Right cardiac atrium (tissue), 5 donors: Measurements from ENCODE around the gene CEP164. TPM values are rescaled to one million over a fixed set of nuclear protein-coding genes. Genes with fewer than 3 reads are reported as not detected.
A peak's percentile ranks its signal among the peaks of the same experiment; 100 is the strongest.

Experiments
- ATAC-seq, 2 donors: fragments of 200-7000 bp; cut with Tn5 transposase; one replicate each; pipeline versions ENCODE4 v1.8.0 to v1.9.1; 2020; ENCODE audit warnings: moderate library complexity in 2 of 2, mild to moderate bottlenecking in 1 of 2
- DNase-seq, 3 donors: peaks; one replicate each; pipeline ENCODE4 v3.0.0-alpha.2; 2020
- H3K27ac ChIP-seq: one replicate; pipeline ENCODE4 v1.5.1; 2013; ENCODE audit warnings: mild to moderate bottlenecking, low read length, control low read depth, moderate library complexity
- H3K27me3 ChIP-seq: one replicate; pipeline ENCODE4 v1.6.1; 2013; ENCODE audit not compliant: control insufficient read depth, insufficient read depth
- H3K4me1 ChIP-seq: one replicate; pipeline ENCODE4 v1.6.1; 2013; ENCODE audit warnings: low read length; ENCODE audit not compliant: control insufficient read depth, insufficient read depth
- H3K4me3 ChIP-seq: one replicate; pipeline ENCODE4 v1.5.1; 2013; ENCODE audit warnings: low read length, control low read depth
- H3K9me3 ChIP-seq: one replicate; pipeline ENCODE4 v1.6.1; 2013; ENCODE audit warnings: low read length; ENCODE audit not compliant: control insufficient read depth
- WGBS: extraction: QIAGEN DNeasy Blood & Tissue Kit; methylation state at CpG from one replicate; pipeline ENCODE4 v1.1.7; 2013; 5-methylcytosine and 5-hydroxymethylcytosine counted together
- intact Hi-C, 4 donors: fragments of 100-400 bp; cut with DNase I; formaldehyde crosslinking; loops; one replicate each; pipeline versions ENCODE4 v1.11.0 to v1.14.0; 2022 to 2023
- polyA plus RNA-seq: library from polyadenylated mRNA; stranded (reverse); fragments of 200-250 nt; gene quantifications from one replicate; pipeline ENCODE4 v1.2.3, GENCODE V29; 2013
- total RNA-seq, 4 donors: library from RNA; stranded (reverse); fragmentation: NEBNext Ultra II Directional; extraction: Animal tissue kit (Norgen Biotek cat#: 25700); gene quantifications; one replicate each; pipeline ENCODE4 v1.2.1, GENCODE V29; 2021
- donor health status: healthy with polysubstance abuse.
- donor health status: DM: no; HTN: yes; CAD: no.
- donor health status: DM: no; HTN: no; CAD: no.
- donor health status: DM: no; HTN: yes; CAD: no; lungs with severe emphysema.
- donor health status: DM: yes; HTN: yes; CAD: no.

CEP164 gene
- total and polyA plus RNA-seq, 5 donors = 7.9 to 10.6 (median 9.0) TPM

DNA sequence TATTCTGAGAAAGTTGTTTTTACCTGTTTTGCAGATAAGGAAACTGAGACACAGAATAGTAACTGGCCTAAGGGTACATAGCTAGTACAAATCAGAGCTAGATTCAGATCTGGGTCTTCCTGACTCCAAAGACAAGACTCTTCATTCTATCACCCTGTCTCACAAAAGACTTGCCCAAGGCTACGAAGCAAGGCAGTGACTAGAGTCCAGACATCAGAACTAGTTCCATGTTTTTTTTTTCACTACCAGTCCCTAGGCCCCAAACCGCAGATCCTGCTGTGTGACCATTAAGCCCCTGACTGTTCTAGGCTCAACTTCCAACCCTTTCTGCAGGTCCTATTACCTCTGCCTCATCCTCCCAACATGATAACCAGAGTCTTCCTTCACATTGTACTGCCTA is 35.0 kb upstream of the CEP164 start:
- no peaks in the 10 kb centered on the region for H3K4me1 ChIP-seq
- WGBS = 91% methylated on average over 2 of the region's 2 CpGs
- no peak overlapping the region for H3K27ac ChIP-seq
- no peak for DNase-seq
- no peak for ATAC-seq
- no peak overlapping the region for H3K4me3 ChIP-seq
- H3K9me3 ChIP-seq = no peaks in the 10 kb centered on the region
- no peaks in the 10 kb centered on the region for H3K27me3 ChIP-seq
- intact Hi-C loops = no loop called here

DNA sequence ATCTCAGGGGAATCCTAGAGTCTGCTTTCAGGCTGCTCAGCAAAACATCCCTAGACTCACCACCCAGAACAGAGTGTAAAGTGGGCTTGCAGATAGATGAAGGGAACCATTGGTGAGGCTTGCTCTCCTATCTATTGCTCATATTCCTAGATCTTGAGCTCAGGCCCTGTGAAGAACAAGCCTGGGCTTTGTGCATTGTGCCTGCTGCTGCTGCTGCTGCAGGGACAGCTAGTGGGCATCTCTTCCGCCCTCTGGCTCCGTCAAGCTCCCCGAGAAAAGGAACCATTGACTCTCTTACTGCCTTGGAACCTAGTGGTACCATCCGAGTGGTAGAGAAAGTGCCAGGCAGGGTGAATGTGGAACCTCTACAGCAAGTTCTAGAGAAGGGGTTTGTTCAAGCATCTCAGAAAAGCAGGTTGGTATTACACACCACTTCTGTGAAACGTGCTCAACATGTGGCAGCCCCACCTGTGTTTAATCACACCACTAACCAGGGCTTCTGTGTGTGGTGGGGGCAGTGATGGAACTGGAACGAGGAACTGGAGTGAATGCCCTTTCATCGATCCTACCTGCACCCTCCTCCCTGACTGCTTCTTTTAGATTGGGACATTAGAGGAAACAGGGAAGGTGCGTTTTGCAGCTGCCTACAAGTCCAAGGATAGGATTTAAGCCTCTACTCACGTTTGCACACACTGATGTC is 32.1 kb upstream of the CEP164 start:
- intact Hi-C loops = no loop called here
- no peak for ATAC-seq
- no peak overlapping the region for H3K27ac ChIP-seq
- H3K27me3 ChIP-seq = no peaks in the 10 kb centered on the region
- 82% methylated on average over 9 of the region's 9 CpGs for whole genome bisulfite sequencing
- no peaks in the 10 kb centered on the region for H3K9me3 ChIP-seq
- no peaks in the 10 kb centered on the region for H3K4me1 ChIP-seq
- DNase-seq = no peak
- H3K4me3 ChIP-seq = no peak overlapping the region

DNA sequence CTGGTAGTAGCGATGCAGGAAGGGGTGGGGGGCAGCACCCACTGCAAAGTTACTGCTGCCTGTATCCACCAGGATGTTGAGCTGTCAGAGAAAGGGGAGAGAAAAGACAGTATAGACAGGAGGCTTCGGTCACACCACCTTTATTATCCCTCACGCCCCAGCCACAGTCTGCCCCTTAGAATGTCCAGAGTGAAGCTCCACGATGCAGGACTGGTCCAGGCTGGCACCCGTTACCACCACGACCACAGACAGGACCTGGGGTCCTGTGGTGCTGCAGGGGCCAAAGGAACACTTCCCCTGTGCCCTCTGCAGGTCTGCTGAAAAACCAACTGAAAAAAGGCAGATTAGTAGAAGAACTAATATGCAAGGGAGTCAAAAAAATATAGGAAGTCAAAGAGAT is 30.8 kb upstream of the CEP164 start:
- no peak overlapping the region for H3K27ac ChIP-seq

DNA sequence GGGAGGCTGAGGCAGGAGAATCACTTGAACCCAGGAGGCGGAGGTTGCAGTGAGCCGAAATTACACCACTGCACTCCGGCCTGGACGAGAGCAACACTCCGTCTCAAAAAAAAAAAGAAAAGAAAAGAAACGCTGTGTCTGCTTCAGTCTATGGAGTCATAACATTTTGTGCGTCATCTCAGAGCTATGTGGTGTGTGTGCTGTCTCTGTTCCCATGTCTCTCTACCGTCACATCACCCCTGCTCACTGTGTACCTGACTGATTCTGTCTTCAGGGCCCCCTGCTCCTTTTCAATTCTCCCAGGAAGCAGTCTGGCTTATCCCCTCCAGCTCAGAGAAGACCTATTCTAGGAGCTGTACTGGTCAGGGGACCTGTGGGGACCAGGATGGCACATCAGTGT is 29.5 kb upstream of the CEP164 start:
- 95% methylated on average over 8 of the region's 8 CpGs for WGBS
- no peak overlapping the region for H3K27ac ChIP-seq
- H3K4me1 ChIP-seq = no peaks in the 10 kb centered on the region
- DNase-seq (no peak), ATAC-seq (no peak)
- no peak overlapping the region for H3K4me3 ChIP-seq
- no peaks in the 10 kb centered on the region for H3K9me3 ChIP-seq
- no peaks in the 10 kb centered on the region for H3K27me3 ChIP-seq
- intact Hi-C loops = no loop called here

More for the DNA sequence above, 30.8 kb upstream of the CEP164 start:
- ATAC-seq = no peak
- 90% methylated on average over 6 of the region's 6 CpGs for WGBS
- H3K4me1 ChIP-seq = no peaks in the 10 kb centered on the region
- DNase-seq = no peak
- H3K9me3 ChIP-seq = no peaks in the 10 kb centered on the region
- intact Hi-C loops = no loop called here
- H3K4me3 ChIP-seq = no peak overlapping the region
- no peaks in the 10 kb centered on the region for H3K27me3 ChIP-seq

DNA sequence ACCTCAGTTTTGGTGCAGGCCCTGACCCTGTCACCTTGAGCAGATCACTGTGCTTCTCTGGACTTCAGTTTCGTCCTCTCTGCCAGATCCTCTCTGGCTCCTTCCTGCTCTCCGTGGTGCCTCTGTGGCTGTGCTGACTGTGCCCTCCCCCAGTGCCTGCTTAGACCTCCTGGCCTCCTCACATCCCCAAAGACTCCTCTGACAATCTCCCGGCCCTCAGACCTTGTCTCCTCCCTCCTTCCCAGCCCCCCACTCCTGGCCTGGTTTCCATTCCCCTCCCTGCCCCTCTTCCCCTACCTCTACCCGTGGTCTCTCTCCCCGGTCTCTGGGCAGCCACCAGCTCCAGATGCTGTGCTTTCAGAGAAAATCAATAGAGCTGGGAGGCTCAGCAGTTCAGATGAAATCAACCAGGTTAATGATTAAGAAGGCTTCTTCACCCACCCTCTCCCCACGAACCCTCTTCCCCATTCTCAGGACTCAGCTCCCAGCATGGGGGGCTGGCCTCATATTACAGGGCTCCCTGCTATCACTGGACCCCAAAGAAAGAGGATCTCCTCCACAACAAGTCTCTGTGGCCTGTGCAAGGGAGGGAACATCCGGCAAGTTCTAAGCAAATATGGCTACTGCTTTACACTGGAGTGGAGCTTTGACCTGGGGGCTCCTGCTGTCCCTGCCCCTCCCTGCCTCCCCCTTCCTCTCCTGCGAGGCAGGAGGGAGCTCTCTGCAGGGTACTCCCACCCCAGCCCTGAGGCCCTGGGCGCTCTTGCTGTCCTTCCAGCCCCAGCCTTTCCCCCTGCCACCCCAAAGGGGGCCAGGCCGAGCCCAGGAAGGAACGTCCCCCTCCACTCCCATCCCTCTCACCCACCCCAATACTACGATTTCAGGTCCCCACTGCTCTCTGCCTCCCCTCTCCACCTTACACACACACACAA is 28.0 kb upstream of the CEP164 start:
- DNase-seq (no peak), ATAC-seq (peak; percentile 15)
- H3K9me3 ChIP-seq = no peaks in the 10 kb centered on the region
- H3K27ac ChIP-seq = no peak overlapping the region
- 61% methylated on average over 12 of the region's 12 CpGs for WGBS
- intact Hi-C loops = no loop called here
- peaks cover 3% of the 10 kb centered on the region for H3K4me1 ChIP-seq
- no peaks in the 10 kb centered on the region for H3K27me3 ChIP-seq
- no peak overlapping the region for H3K4me3 ChIP-seq

DNA sequence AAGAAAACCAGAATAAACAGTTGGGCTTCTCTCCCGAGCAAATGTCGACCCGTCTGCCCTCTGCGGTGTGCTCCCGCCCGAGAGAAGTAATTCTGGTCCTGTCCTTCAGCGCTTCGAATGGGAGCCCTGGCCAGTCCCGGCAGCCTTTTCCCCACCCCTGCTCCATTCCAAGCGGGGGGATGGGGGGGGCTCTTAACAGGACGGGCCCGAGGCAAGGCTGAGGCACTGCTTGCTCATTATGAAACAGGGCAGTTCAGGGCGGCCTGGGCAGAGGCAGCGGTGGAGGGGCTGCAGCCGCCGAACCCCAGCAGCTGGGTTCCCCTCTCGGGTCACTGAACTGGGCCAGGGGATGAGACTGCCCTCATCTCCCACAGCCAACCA is 27.4 kb upstream of the CEP164 start:
- intact Hi-C loops = no loop called here
- peaks cover 3% of the 10 kb centered on the region for H3K4me1 ChIP-seq
- no peak overlapping the region for H3K27ac ChIP-seq
- peak; percentile 44 to 81 (median 74) for DNase-seq
- ATAC-seq = peak; percentile 66 to 70
- WGBS = 27% methylated on average over 17 of the region's 17 CpGs
- H3K4me3 ChIP-seq = no peak overlapping the region
- H3K27me3 ChIP-seq = no peaks in the 10 kb centered on the region
- no peaks in the 10 kb centered on the region for H3K9me3 ChIP-seq

DNA sequence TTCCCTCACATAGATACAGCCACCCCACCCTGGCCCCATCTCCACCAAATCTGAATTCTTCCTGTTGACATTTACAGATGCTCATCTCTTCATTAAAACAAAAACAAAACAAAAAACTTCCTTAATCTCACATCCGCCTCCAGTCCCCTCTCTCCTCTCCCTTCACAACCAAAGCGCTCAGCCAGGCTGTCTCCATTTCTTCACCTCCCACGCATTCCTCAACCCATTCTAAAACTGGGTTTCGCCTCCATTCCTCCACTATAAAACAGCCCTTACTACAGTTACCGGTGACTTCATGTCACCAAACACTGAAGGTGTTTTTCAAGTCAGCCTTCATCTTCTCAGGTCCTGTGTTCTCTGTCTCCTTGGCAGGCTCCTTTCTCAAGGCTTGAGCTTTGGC is 26.9 kb upstream of the CEP164 start:
- intact Hi-C loops = no loop called here
- ATAC-seq (no peak), DNase-seq (no peak)
- no peak overlapping the region for H3K4me3 ChIP-seq
- H3K4me1 ChIP-seq = peaks cover 3% of the 10 kb centered on the region
- 47% methylated on average over 5 of the region's 5 CpGs for WGBS
- no peaks in the 10 kb centered on the region for H3K9me3 ChIP-seq
- H3K27ac ChIP-seq = no peak overlapping the region
- H3K27me3 ChIP-seq = no peaks in the 10 kb centered on the region

DNA sequence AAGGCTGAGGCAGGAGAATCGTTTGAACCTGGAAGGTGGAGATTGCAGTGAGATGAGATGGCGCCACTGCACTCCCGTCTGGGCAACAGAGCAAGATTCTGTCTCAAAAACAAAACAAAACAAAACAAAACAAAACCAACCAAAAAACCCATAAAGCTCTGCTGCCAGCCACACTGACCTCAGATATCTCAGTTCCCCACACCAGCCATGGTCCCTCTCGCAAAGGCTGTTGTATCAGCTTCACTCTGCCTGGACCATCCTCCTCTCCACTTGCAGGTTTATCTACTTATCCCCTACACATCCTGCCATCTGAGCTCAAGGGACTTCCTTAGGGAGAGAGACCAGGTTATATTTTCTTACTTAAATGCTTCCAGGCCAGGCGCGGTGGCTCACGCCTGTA is 25.4 kb upstream of the CEP164 start:
- WGBS = 82% methylated on average over 7 of the region's 7 CpGs
- Histone ChIP-seq H3K27ac (no peak overlapping the region), H3K4me1 (peaks cover 3% of the 10 kb centered on the region), H3K27me3 (no peaks in the 10 kb centered on the region), H3K4me3 (no peak overlapping the region), H3K9me3 (no peaks in the 10 kb centered on the region)
- no peak for ATAC-seq
- intact Hi-C loops = no loop called here
- DNase-seq = no peak

DNA sequence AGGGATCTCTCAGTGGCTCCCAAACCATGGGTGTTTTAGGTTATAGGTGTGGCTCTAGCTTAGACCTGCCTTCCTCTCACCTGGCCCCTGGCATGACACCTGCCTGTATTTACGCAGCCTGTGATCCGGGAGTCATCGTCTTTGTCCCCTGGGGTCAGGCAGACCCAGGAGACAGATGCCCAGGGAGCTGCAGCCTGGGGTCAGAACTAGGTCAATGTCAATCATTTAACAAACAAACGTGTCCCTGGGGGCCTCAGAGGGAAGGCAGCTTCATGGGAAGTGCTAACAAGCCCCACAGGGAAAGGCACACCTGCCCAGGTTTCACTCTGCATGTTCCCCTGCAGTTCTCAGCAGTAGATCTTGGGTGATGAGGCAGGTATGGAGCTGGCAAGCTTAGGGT is 24.6 kb upstream of the CEP164 start:
- intact Hi-C loops = no loop called here
- no peak for ATAC-seq
- Histone ChIP-seq H3K27me3 (no peaks in the 10 kb centered on the region), H3K9me3 (no peaks in the 10 kb centered on the region), H3K4me1 (peaks cover 3% of the 10 kb centered on the region), H3K4me3 (no peak overlapping the region), H3K27ac (no peak overlapping the region)
- no peak for DNase-seq
- 73% methylated on average over 4 of the region's 4 CpGs for WGBS

DNA sequence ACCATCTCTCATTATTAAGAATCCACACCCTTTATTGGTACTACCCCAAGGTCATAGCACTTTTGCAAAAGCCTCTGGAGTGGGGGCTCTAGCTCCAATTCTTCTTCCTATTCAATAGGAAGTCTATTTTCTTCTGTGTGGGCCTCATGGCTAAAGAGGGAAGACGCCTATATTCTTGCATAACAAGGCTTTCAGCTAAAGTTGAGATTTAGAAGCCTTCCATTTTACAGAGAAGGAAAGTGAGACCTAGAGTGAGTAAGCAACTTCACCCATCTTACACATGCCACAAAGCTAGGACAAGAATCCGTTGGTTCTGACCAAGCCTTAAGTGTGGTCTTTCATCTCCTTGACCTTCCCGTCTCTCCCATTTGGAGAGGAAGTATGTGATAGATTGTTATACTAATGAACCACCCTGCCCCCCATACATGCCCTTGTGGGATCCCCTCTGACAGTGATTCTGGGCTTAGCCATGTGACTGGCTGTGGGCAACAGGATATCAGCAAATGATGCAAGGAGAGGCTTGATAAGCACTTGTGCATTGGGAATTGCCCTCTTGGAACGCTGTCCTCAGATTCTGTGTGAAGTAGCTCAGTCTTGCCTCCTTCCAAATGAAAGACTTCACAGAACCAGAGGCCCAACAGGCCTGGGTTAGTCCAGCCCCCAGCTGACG is 23.9 kb upstream of the CEP164 start:
- WGBS = 65% methylated on average over 5 of the region's 5 CpGs
- ATAC-seq = peak in 1 of 2 donors; percentile 17
- H3K27me3 ChIP-seq = no peaks in the 10 kb centered on the region
- H3K27ac ChIP-seq = no peak overlapping the region
- no peaks in the 10 kb centered on the region for H3K9me3 ChIP-seq
- peaks cover 3% of the 10 kb centered on the region for H3K4me1 ChIP-seq
- H3K4me3 ChIP-seq = no peak overlapping the region
- intact Hi-C loops = no loop called here
- no peak for DNase-seq

DNA sequence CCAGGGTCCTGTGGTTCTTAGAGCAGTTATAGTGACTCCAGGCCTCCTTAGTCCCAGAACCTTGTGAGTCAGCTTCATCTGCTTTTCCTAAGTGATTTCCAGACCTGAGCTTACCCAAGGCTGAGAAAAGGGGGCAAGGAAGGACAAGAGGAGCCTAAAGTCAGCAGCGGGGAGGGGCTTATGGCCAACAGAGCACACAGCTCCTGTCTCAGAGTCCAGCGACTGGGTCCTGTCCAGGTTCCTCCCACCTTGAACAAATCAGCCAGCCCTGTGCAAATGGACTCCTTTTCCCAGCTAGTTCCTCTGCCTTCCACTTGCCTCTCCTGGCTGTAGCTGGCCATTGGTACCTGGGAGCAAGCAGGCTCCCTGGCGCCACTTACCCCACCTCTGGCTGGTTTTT is 22.5 kb upstream of the CEP164 start:
- Histone ChIP-seq H3K27me3 (no peaks in the 10 kb centered on the region), H3K9me3 (no peaks in the 10 kb centered on the region), H3K27ac (no peak overlapping the region), H3K4me3 (no peak overlapping the region), H3K4me1 (peaks cover 3% of the 10 kb centered on the region)
- 97% methylated on average over 3 of the region's 3 CpGs for whole genome bisulfite sequencing
- ATAC-seq (no peak), DNase-seq (no peak)
- intact Hi-C loops = no loop called here
